Spleen (tissue), 11 donors: ENCODE data around the gene USP24. TPM values are rescaled to one million over a fixed set of nuclear protein-coding genes. Genes with fewer than 3 reads are reported as not detected.
"Not testable (repeated sequence)": the region's sequence is repeated elsewhere in the genome, so short reads cannot be mapped to it uniquely, and the experiment has no call there.

Experiments used
- DNase-seq: peaks from one replicate; pipeline ENCODE4 v3.0.0-alpha.2; 2020
- H3K27ac ChIP-seq, 8 donors: fragments of 200-600 bp; sonication (generic) in 7 of 8; 1 replicate in 4 of 8; 2 replicates in 4 of 8; pipeline versions ENCODE4 v1.5.0 to v1.8.0; 2016 to 2021; ENCODE audit warnings: inconsistent platforms in 4 of 8, mild to moderate bottlenecking in 4 of 8, moderate library complexity in 1 of 8
- H3K27me3 ChIP-seq, 7 donors: fragments of 200-600 bp; sonication (generic) in 6 of 7; replicated peaks in 1 of 7; 1 replicate in 4 of 7; 2 replicates in 3 of 7; pipeline versions ENCODE4 v1.5.0 to v1.8.0; 2016 to 2021; ENCODE audit warnings: inconsistent platforms in 3 of 7, mild to moderate bottlenecking in 1 of 7
- H3K36me3 ChIP-seq, 6 donors: fragments of 200-600 bp; sonication (generic) in 5 of 6; 1 replicate in 4 of 6; 2 replicates in 2 of 6; pipeline versions ENCODE4 v1.5.0 to v1.8.0; 2016 to 2021; ENCODE audit warnings: inconsistent platforms in 2 of 6
- H3K4me1 ChIP-seq, 6 donors: fragments of 200-600 bp; sonication (generic) in 5 of 6; 1 replicate in 3 of 6; 2 replicates in 3 of 6; pipeline versions ENCODE4 v1.5.0 to v1.8.0; 2016 to 2021; ENCODE audit warnings: inconsistent platforms in 3 of 6
- H3K4me3 ChIP-seq, 8 donors: fragments of 200-600 bp; sonication (generic) in 7 of 8; 1 replicate in 4 of 8; 2 replicates in 4 of 8; pipeline versions ENCODE4 v1.5.0 to v1.8.0; 2016 to 2021; ENCODE audit warnings: inconsistent platforms in 4 of 8, mild to moderate bottlenecking in 4 of 8, moderate library complexity in 2 of 8
- H3K9me3 ChIP-seq, 8 donors: fragments of 200-600 bp; sonication (generic) in 7 of 8; 1 replicate in 4 of 8; 2 replicates in 4 of 8; pipeline versions ENCODE4 v1.5.0 to v1.8.0; 2016 to 2021; ENCODE audit warnings: inconsistent platforms in 4 of 8
- CTCF ChIP-seq, 11 experiments: fragments of 200-600 bp in 7 of 11; fragments of 450-650 bp in 4 of 11; sonication (generic) in 4 of 11; IDR thresholded peaks in 8 of 11; conservative IDR thresholded peaks in 3 of 11; 1 replicate in 7 of 11; 2 replicates in 4 of 11; pipeline versions ENCODE4 v1.4.0 to v1.8.0; 2016 to 2021; ENCODE audit warnings: antibody characterized with exemption in 11 of 11, inconsistent platforms in 4 of 11, mild to moderate bottlenecking in 1 of 11
- POLR2A ChIP-seq, 3 donors: fragments of 450-650 bp; IDR thresholded peaks; one replicate each; pipeline ENCODE4 v1.5.1; 2017; ENCODE audit warnings: antibody characterized with exemption in 3 of 3, mild to moderate bottlenecking in 1 of 3
- POLR2AphosphoS5 ChIP-seq, 3 donors: sonication (generic); formaldehyde crosslinking; IDR thresholded peaks; one replicate each; pipeline ENCODE4 v1.5.1; 2017; ENCODE audit warnings: antibody characterized with exemption in 3 of 3
- WGBS, 5 donors: extraction: QIAGEN DNeasy Blood & Tissue Kit in 3 of 5; methylation state at CpG; one replicate each; pipeline versions ENCODE4 v1.1.5 to v1.1.7; 2013 to 2018; 5-methylcytosine and 5-hydroxymethylcytosine counted together
- intact Hi-C: fragments of 100-400 bp; cut with DNase I; formaldehyde crosslinking; loops from one replicate; pipeline ENCODE4 v1.15.0; 2023; ENCODE audit warnings: low total_unique reads
- polyA plus RNA-seq, 3 donors: library from polyadenylated mRNA; stranded (reverse); fragments of 200-250 nt; gene quantifications; one replicate each; pipeline ENCODE4 v1.2.1, GENCODE V29; 2013
- total RNA-seq, 7 donors: library from RNA; depleted of rRNA in 3 of 7; stranded (reverse); fragments of >200 nt in 3 of 7; fragmentation: NEBNext Ultra II Directional in 4 of 7; extraction: Animal tissue kit (Norgen Biotek cat#: 25700) in 4 of 7; gene quantifications; one replicate each; pipeline versions ENCODE4 v1.1.0 to v1.2.1, GENCODE V29; 2016 to 2021
- donor health status: healthy with polysubstance abuse.
- donor health status: DM: no; HTN: no; CAD: no; lungs with moderate emphysema.
- donor health status: DM: no; HTN: no; CAD: no.
- donor health status: Bipolar disorder and iron deficiency.
- donor health status: healthy.
- donor health status: DM: no; HTN: no; CAD: no.
- donor health status: DM: yes; HTN: yes; CAD: no.

The USP24 gene
- total and polyA plus RNA-seq, 10 donors = 11.6 to 94.5 (median 70.1) TPM

GRCh38 chr1:55117941-55118340, 97.2 kb downstream of the USP24 start:
- no peak for DNase-seq
- TF ChIP-seq CTCF (IDR thresholded peaks at IDR 0.05 in 8 of 11, conservative IDR thresholded peaks at IDR 0.05 in 3 of 11) = no peak
- no peak for TF ChIP-seq POLR2AphosphoS5 (IDR thresholded peaks at IDR 0.05)
- TF ChIP-seq POLR2A (IDR thresholded peaks at IDR 0.05) = no peak
- intact Hi-C loops = no loop called here
- Histone ChIP-seq H3K9me3 (no peaks in the 10 kb centered on the region), H3K27ac (peak overlapping the region in 2 of 8 donors; percentile 3 to 10), H3K27me3 (no peaks in the 10 kb centered on the region), H3K4me1 (no peaks in the 10 kb centered on the region), H3K36me3 (peaks cover 2 to 100% (median 77%) of the 10 kb centered on the region in 6 donors), H3K4me3 (no peak overlapping the region)

GRCh38 chr1:55109005-55109404, 106.2 kb downstream of the USP24 start:
- H3K27ac ChIP-seq, DNase-seq, intact Hi-C loops, H3K4me3 ChIP-seq, H3K4me1 ChIP-seq, H3K9me3 ChIP-seq, H3K27me3 ChIP-seq: not testable (repeated sequence)
- WGBS, 5 donors = 94 to 96% (median 95%) methylated on average over 14 of the region's 14 CpGs
- peaks cover 4 to 100% (median 89%) of the 10 kb centered on the region in 6 donors for H3K36me3 ChIP-seq
- TF ChIP-seq POLR2AphosphoS5 (IDR thresholded peaks at IDR 0.05) = peak in 1 of 3 donors; percentile 27

- 69 to 86% (median 78%) methylated on average over 6 of the region's 6 CpGs for WGBS, 5 donors
- no peak for DNase-seq
- Histone ChIP-seq H3K27me3 (no peaks in the 10 kb centered on the region), H3K36me3 (peaks cover 5 to 100% (median 89%) of the 10 kb centered on the region in 6 donors), H3K27ac (no peak overlapping the region), H3K9me3 (peaks cover 0 to under 1% (median 0%) of the 10 kb centered on the region in 8 donors), H3K4me1 (no peaks in the 10 kb centered on the region), H3K4me3 (no peak overlapping the region)
- TF ChIP-seq POLR2AphosphoS5 (IDR thresholded peaks at IDR 0.05) (no peak), POLR2A (IDR thresholded peaks at IDR 0.05) (no peak), CTCF (IDR thresholded peaks at IDR 0.05 in 8 of 11, conservative IDR thresholded peaks at IDR 0.05 in 3 of 11) (no peak)
- intact Hi-C loops = no loop called here
These were observed 108.1 kb downstream of the USP24 start for GRCh38 chr1:55107101-55107500.

- intact Hi-C loops = no loop called here
- no peak for TF ChIP-seq CTCF (IDR thresholded peaks at IDR 0.05 in 8 of 11, conservative IDR thresholded peaks at IDR 0.05 in 3 of 11)
- no peak for TF ChIP-seq POLR2AphosphoS5 (IDR thresholded peaks at IDR 0.05)
- 94 to 100% (median 95%) methylated on average over 2 of the region's 2 CpGs for WGBS, 5 donors
These were observed 111.3 kb downstream of the USP24 start for GRCh38 chr1:55103891-55104290.

GRCh38 chr1:55095095-55095494, 120.1 kb downstream of the USP24 start:
- no peaks in the 10 kb centered on the region for H3K27me3 ChIP-seq
- intact Hi-C loops = no loop called here
- H3K4me1 ChIP-seq = no peaks in the 10 kb centered on the region
- WGBS, 5 donors = 93 to 98% (median 95%) methylated on average over 5 of the region's 5 CpGs
- TF ChIP-seq POLR2AphosphoS5 (IDR thresholded peaks at IDR 0.05) (no peak), CTCF (IDR thresholded peaks at IDR 0.05 in 8 of 11, conservative IDR thresholded peaks at IDR 0.05 in 3 of 11) (no peak), POLR2A (IDR thresholded peaks at IDR 0.05) (no peak)
- H3K27ac ChIP-seq = no peak overlapping the region
- peaks cover 12 to 100% (median 99%) of the 10 kb centered on the region in 6 donors for H3K36me3 ChIP-seq
- no peaks in the 10 kb centered on the region for H3K9me3 ChIP-seq
- no peak for DNase-seq
- H3K4me3 ChIP-seq = no peak overlapping the region

More at GRCh38 chr1:55103891-55104290, 111.3 kb downstream of the USP24 start:
- H3K9me3 ChIP-seq = no peaks in the 10 kb centered on the region
- H3K27me3 ChIP-seq = no peaks in the 10 kb centered on the region
- DNase-seq = no peak
- no peak overlapping the region for H3K4me3 ChIP-seq
- no peaks in the 10 kb centered on the region for H3K4me1 ChIP-seq
- peaks cover 15 to 100% (median 95%) of the 10 kb centered on the region in 6 donors for H3K36me3 ChIP-seq
- no peak overlapping the region for H3K27ac ChIP-seq
